A673 (cell line): ENCODE measurements around the gene CABLES2. TPM values are rescaled to one million over a fixed set of nuclear protein-coding genes. Genes with fewer than 3 reads are reported as not detected.

ENCODE experiments used
- BruUV-seq: library from RNA; stranded (reverse); fragments of 400-500 nt; replicated peaks from 2 replicates; lab custom pipeline; 2021; lab: Mats Ljungman, UMichigan
- CTCF ChIA-PET: fragments of 300-600 bp; sonication (Branson Sonifier 250); formaldehyde crosslinking; loops from one replicate; lab custom pipeline; 2022; ENCODE audit warnings: antibody characterized with exemption; lab: Charles Lee
- POLR2A ChIA-PET: fragments of 300-600 bp; sonication (Branson Sonifier 250); formaldehyde crosslinking; loops from one replicate; lab custom pipeline; 2022; ENCODE audit warnings: antibody characterized with exemption; ENCODE audit not compliant: low non-redundant PET; lab: Charles Lee
- DNase-seq: peaks from one replicate; pipeline ENCODE4 v3.0.0-alpha.2; 2015; ENCODE audit warnings: low spot score
- H3K27ac ChIP-seq: fragments of 200-600 bp; sonication (generic); 2 replicates; pipeline ENCODE4 v1.5.1; 2016; ENCODE audit warnings: mixed run types, low read depth, mild to moderate bottlenecking, mixed read lengths, antibody characterized with exemption, low read length; ENCODE audit not compliant: poor library complexity, severe bottlenecking
- H3K27me3 ChIP-seq: fragments of 200-600 bp; sonication (generic); replicated peaks from 2 replicates; pipeline ENCODE4 v1.6.1; 2017; ENCODE audit warnings: mixed run types, low read depth, mild to moderate bottlenecking, mixed read lengths, antibody characterized with exemption, low read length; ENCODE audit not compliant: insufficient read depth, poor library complexity
- H3K36me3 ChIP-seq: fragments of 200-600 bp; sonication (generic); 2 replicates; pipeline ENCODE4 v1.6.1; 2016; ENCODE audit warnings: mixed run types, mild to moderate bottlenecking, mixed read lengths, antibody characterized with exemption, low read length; ENCODE audit not compliant: insufficient read depth, poor library complexity, severe bottlenecking
- H3K4me1 ChIP-seq: fragments of 200-600 bp; sonication (generic); 2 replicates; pipeline ENCODE4 v1.6.1; 2017; ENCODE audit warnings: mixed run types, mild to moderate bottlenecking, mixed read lengths, antibody characterized with exemption, low read length; ENCODE audit not compliant: insufficient read depth, poor library complexity, severe bottlenecking
- H3K4me3 ChIP-seq: fragments of 200-600 bp; sonication (generic); 2 replicates; pipeline ENCODE4 v1.5.1; 2016; ENCODE audit warnings: low read depth, mixed run types, mild to moderate bottlenecking, mixed read lengths, low read length; ENCODE audit not compliant: poor library complexity, severe bottlenecking
- H3K9me3 ChIP-seq: fragments of 200-600 bp; sonication (generic); 2 replicates; pipeline ENCODE4 v1.6.1; 2016; ENCODE audit warnings: mixed run types, low read depth, mild to moderate bottlenecking, mixed read lengths, antibody characterized with exemption, low read length; ENCODE audit not compliant: poor library complexity, severe bottlenecking
- EZH2 ChIP-seq: fragments of 200-600 bp; sonication (generic); IDR thresholded peaks from 2 replicates; pipeline ENCODE4 v1.6.1; 2017; ENCODE audit warnings: borderline replicate concordance, low read depth, mild to moderate bottlenecking, mixed read lengths, antibody characterized with exemption, low read length; ENCODE audit not compliant: poor library complexity, severe bottlenecking
- intact Hi-C: fragments of 100-400 bp; cut with micrococcal nuclease; formaldehyde crosslinking; loops from one replicate; pipeline ENCODE4 v1.10.0; 2022; ENCODE audit not compliant: unreplicated experiment
- total RNA-seq: library from RNA; stranded (reverse); gene quantifications from 2 replicates; pipeline ENCODE4 v1.2.3, GENCODE V29; 2021
- TF ChIP-seq, protein P1 (sequence below): fragments of 300-800, 200-600 bp; sonication (generic); conservative IDR thresholded peaks from 2 replicates; pipeline ENCODE4 v1.5.1; 2017; ENCODE audit warnings: low read depth, mild to moderate bottlenecking, antibody characterized with exemption, low read length, moderate library complexity, mixed read lengths

The CABLES2 gene
- total RNA-seq, 1 experiment from 2014 or later: 11.8 TPM

DNA sequence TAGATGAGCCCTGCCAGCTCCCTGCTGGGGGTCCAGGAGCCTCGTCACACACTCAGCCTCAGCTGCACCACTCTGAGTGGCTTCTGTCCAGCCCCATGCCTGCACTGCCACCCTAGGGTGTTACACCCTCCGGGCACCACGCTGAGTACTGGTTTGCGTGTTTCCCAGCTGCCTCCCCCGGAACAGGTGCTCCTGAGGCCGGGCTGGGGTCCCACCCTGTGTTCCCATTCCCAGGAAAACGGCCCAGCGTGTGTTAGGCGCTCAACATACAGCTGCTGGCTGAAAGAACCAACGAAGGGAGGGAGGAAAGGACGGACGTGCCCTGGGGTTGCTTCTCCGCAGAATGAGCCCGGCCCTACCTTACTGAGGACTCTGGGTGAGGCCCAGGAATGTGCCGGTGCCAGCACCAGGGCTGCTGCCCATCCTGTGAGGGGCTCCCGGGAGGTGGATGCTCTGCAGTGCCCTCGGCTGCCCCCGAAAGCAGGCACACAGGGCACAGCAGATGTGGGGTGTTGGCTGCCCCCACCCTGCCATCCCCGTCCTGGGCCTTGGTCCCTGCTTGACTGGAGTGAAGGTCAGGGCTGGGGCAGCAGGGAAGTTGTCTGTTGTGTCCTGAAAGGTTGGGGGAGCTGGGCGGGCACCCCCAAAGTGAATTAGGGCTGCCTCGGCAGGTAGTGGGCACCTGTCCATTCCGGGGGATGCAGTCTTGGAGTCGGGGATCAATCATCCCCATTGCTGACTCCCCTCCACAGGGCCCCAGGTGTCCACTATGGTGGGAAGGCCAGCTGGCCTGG is 56.3 kb downstream of the CABLES2 start:
- no TSS peak for BruUV-seq
- H3K27me3 ChIP-seq: no peaks in the 10 kb centered on the region
- ChIA-PET POLR2A (no interaction called here), CTCF (no interaction called here)
- no peak for DNase-seq
- no peak overlapping the region for H3K4me3 ChIP-seq
- TF ChIP-seq, protein P1, sequence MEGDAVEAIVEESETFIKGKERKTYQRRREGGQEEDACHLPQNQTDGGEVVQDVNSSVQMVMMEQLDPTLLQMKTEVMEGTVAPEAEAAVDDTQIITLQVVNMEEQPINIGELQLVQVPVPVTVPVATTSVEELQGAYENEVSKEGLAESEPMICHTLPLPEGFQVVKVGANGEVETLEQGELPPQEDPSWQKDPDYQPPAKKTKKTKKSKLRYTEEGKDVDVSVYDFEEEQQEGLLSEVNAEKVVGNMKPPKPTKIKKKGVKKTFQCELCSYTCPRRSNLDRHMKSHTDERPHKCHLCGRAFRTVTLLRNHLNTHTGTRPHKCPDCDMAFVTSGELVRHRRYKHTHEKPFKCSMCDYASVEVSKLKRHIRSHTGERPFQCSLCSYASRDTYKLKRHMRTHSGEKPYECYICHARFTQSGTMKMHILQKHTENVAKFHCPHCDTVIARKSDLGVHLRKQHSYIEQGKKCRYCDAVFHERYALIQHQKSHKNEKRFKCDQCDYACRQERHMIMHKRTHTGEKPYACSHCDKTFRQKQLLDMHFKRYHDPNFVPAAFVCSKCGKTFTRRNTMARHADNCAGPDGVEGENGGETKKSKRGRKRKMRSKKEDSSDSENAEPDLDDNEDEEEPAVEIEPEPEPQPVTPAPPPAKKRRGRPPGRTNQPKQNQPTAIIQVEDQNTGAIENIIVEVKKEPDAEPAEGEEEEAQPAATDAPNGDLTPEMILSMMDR: no peak
- no peak for TF ChIP-seq EZH2
- no peaks in the 10 kb centered on the region for H3K36me3 ChIP-seq
- intact Hi-C loops: no loop called here
- no peaks in the 10 kb centered on the region for H3K4me1 ChIP-seq
- no peak overlapping the region for H3K27ac ChIP-seq
- no peaks in the 10 kb centered on the region for H3K9me3 ChIP-seq

DNA sequence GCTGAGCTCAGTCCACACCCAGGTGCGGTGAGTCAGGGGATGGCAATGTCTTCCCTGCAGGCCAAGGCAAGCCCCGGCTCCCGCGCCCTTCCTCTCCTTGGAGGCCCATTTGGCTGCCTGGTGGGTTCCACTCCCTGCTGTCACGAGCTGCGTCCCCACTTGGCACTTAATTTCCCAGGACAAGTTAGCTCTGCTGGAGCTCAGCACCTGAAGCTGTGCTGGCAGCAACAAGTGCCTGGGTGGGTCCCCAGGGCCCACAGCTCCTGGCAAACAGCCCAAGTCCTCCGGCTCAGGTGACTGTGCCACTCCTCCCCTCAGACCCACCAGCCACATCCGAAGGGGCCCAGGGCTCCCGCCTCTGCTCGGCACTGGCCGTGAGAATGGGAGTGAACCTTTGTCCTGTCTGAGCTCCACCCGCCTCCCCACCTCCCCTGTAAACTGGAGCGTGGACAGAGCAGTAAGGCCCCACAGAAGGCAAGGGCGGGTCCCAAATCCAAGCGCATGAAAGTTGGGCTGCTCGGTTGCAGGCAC is 56.9 kb downstream of the CABLES2 start:
- intact Hi-C loops: no loop called here
- no peak overlapping the region for H3K4me3 ChIP-seq
- no peaks in the 10 kb centered on the region for H3K27me3 ChIP-seq
- H3K27ac ChIP-seq: no peak overlapping the region
- H3K36me3 ChIP-seq: no peaks in the 10 kb centered on the region
- no peaks in the 10 kb centered on the region for H3K4me1 ChIP-seq
- TF ChIP-seq, protein P1: no peak
- TF ChIP-seq EZH2: no peak
- no peaks in the 10 kb centered on the region for H3K9me3 ChIP-seq
- DNase-seq: no peak
- POLR2A ChIA-PET: no interaction called here
- CTCF ChIA-PET: no interaction called here
- no TSS peak for BruUV-seq

DNA sequence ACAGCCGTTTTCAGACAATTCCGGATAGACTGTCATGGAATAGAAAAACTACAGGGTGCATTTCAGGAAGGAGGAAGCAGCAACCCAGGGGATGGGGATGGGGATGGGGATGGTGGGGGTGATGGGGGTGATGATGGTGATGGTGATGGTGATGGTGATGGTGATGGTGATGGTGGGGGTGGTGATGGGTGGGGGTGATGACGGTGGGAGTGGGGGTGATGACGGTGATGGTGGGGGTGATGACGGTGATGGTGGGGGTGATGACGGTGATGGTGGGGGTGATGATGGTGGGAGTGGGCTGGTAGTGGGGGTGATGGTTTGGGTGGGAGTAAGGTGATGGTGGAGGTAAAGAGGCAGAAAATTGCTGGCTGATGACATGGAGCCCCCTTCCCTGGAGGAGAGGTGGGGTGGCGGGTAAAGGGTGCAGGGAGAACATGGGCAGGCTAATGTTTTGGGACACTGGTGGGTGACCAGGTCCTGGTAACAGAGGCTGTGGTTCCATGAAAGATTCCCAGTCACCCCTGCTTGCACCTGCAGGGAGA is 57.5 kb downstream of the CABLES2 start:
- intact Hi-C loops: no loop called here
- DNase-seq: no peak
- CTCF ChIA-PET: no interaction called here
- no peaks in the 10 kb centered on the region for H3K27me3 ChIP-seq
- no peak overlapping the region for H3K4me3 ChIP-seq
- no TSS peak for BruUV-seq
- POLR2A ChIA-PET: no interaction called here
- H3K27ac ChIP-seq: no peak overlapping the region
- no peaks in the 10 kb centered on the region for H3K4me1 ChIP-seq
- no peaks in the 10 kb centered on the region for H3K9me3 ChIP-seq
- no peak for TF ChIP-seq EZH2
- TF ChIP-seq, protein P1: no peak
- H3K36me3 ChIP-seq: no peaks in the 10 kb centered on the region
